Measurements from ENCODE around the gene GPR160. TPM values are rescaled to one million over a fixed set of nuclear protein-coding genes. Genes with fewer than 3 reads are reported as not detected.

The GPR160 gene
- total and polyA plus RNA-seq, 10 of the 15 experiments (the other 5 are each of a cell fraction or from before 2014, with no cell fraction given) = 1.2 to 57.7 (median 30.9) TPM

GRCh38 chr3:170054204-170054603, 16.4 kb downstream of the GPR160 start:
- peaks cover 39% of the 10 kb centered on the region for H3K4me1 ChIP-seq (ENCODE audit: control insufficient read depth, insufficient read depth, low read length)
- intact Hi-C loops (cut with micrococcal nuclease; ENCODE audit: unreplicated experiment) = loop anchor here (1.0 to 5.0 kb wide), 3 partner anchors 122 to 292 kb away; no protein-coding TSS in a partner anchor
- no peaks in the 10 kb centered on the region for H4K20me1 ChIP-seq (ENCODE audit: control insufficient read depth, insufficient read depth)
- peaks cover 0 to 10% of the 10 kb centered on the region in 2 experiments; a peak in 1 of 4 replicates for H3K36me3 ChIP-seq (ENCODE audit: control insufficient read depth in 2 of 2, insufficient read depth in 2 of 2, low read length in 1 of 2)
- H3K79me2 ChIP-seq (ENCODE audit: control insufficient read depth, insufficient read depth, low read length) = peaks cover 66% of the 10 kb centered on the region
- peak overlapping the region; percentile 64 for H3K4me2 ChIP-seq (ENCODE audit: control insufficient read depth, insufficient read depth)
- no peak overlapping the region for H3K9ac ChIP-seq (ENCODE audit: control insufficient read depth, insufficient read depth, low read length)
- POLR2A ChIA-PET = interaction anchor here (1.5 to 1.6 kb wide), 2 partner anchors 15 to 197 kb away, joined by 3 to 4 read pairs; no protein-coding TSS in a partner anchor
- H3K4me3 ChIP-seq = no peak overlapping the region
- CTCF ChIA-PET = interaction anchor here (0.7 to 4.6 kb wide), 23 partner anchors 9 to 707 kb away, joined by 3 to 65 read pairs (median 5); partner anchors contain the start of genes GPR160 and LRRC31
- no TSS peak for BruUV-seq (replicated peaks)
- RAD21 ChIA-PET (ENCODE audit: unreplicated experiment) = interaction anchor here (0.8 to 2.3 kb wide), 10 partner anchors 9 to 291 kb away, joined by 3 to 13 read pairs (median 4); no protein-coding TSS in a partner anchor
- in situ Hi-C loops (cut with MboI) = loop anchor here (10.0 kb wide), 2 partner anchors 189 to 581 kb away; partner anchors contain the start of gene LRRC31
- ATAC-seq (peak; percentile 64), DNase-seq (ENCODE audit: low read depth, low spot score) (no peak), FAIRE-seq (no peak)
- H3K27me3 ChIP-seq (replicated peaks in 1 of 2; ENCODE audit: control insufficient read depth in 2 of 2, insufficient read depth in 2 of 2, low read length in 1 of 2) = peaks cover 0 to 3% of the 10 kb centered on the region in 2 experiments; a peak in 2 of 4 replicates
- H3K9me3 ChIP-seq (replicated peaks; ENCODE audit: control insufficient read depth, insufficient read depth, low read length) = peaks cover 3% of the 10 kb centered on the region
- TF ChIP-seq TCF12 (IDR thresholded peaks at IDR 0.05; ENCODE audit: low read depth, low read length) (no peak), BMI1 (IDR thresholded peaks at IDR 0.05; ENCODE audit: borderline replicate concordance) (0 out of 2 replicates have a peak, but pooled peaks have one; percentile 27), YY1 (IDR thresholded peaks at IDR 0.05; ENCODE audit: low read depth, low read length) (0 out of 2 replicates have a peak, but pooled peaks have one; percentile 17), STAT1 (conservative IDR thresholded peaks at IDR 0.05) (no peak), SMC3 (IDR thresholded peaks at IDR 0.05; ENCODE audit: borderline replicate concordance, low read length) (peak; percentile 65; the same call in 1 of the 2 replicates), RAD21 (IDR thresholded peaks at IDR 0.05; ENCODE audit: insufficient read depth, low read depth, low read length) (peak; percentile 87), CTCF (IDR thresholded peaks at IDR 0.05 in 2 of 3, conservative IDR thresholded peaks at IDR 0.05 in 1 of 3; ENCODE audit: control insufficient read depth in 2 of 3, extremely low read depth in 1 of 3, insufficient read depth in 1 of 3, low read depth in 3 of 3, low read length in 3 of 3) (peak; percentile 61 to 71 (median 61))
- SMC1A ChIA-PET (ENCODE audit: uncharacterized antibody, unreplicated experiment) = interaction anchor here (0.6 to 4.1 kb wide), 16 partner anchors 9 to 301 kb away, joined by 3 to 30 read pairs (median 4); partner anchors contain the start of genes GPR160 and MYNN
- H3K27ac ChIP-seq (ENCODE audit: control insufficient read depth, insufficient read depth) = peak overlapping the region; percentile 94
- no peak overlapping the region for H2AFZ ChIP-seq (ENCODE audit: control insufficient read depth, low read depth, low read length)
- 45% methylated on average over 1 of the region's 1 CpG for WGBS (ENCODE audit: insufficient coverage, insufficient replicate concordance, low lambda C conversion rate, missing lambda C conversion rate)
